ENCODE results near the gene AHCYL2.
A peak's percentile ranks its signal among the peaks of the same experiment; 100 is the strongest.

AHCYL2 gene

DNA sequence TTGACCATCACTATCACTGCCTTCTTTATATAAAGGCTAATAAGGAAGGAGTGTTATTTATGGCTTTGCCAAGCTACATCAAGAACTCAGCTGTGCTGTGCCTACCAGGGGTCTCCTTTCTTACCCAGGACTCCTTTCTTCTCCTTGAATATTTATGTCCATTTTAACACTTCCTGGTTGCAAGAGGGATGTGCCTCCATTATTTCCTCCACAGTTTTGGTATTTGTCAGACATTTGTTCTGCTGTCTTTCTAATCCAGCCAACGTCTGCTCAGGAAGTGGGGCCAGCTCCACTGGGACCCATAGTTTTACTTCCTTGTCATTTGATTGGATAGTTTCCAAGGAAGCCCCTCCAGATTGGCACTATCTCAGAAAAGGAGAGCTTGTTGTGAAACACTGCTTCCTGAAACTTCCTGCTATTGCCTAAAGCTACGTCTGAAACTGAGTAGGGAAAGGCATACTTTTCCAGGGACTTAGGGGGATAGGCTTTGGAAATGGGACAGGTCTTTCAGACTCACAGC is 202.8 kb downstream of the AHCYL2 start:
- Histone ChIP-seq H3K27me3 (ENCODE audit: control insufficient read depth, low read length) (peaks cover 3% of the 10 kb centered on the region; the same call in 1 of the 2 replicates), H3K9me2 (replicated peaks; ENCODE audit: control insufficient read depth, low read length) (no peaks in the 10 kb centered on the region), H3K36me3 (ENCODE audit: control insufficient read depth, low read length) (no peaks in the 10 kb centered on the region), H3K4me3 (ENCODE audit: low read length) (no peak overlapping the region), H3K79me2 (ENCODE audit: control insufficient read depth, low read length) (no peaks in the 10 kb centered on the region), H4K20me1 (ENCODE audit: control insufficient read depth, insufficient read depth, low read depth, low read length) (no peaks in the 10 kb centered on the region), H3K9me3 (ENCODE audit: control insufficient read depth, insufficient read depth, low read length) (no peaks in the 10 kb centered on the region), H3F3A (ENCODE audit: control insufficient read depth, insufficient read depth) (no peaks in the 10 kb centered on the region), H3K27ac (ENCODE audit: low read depth, low read length) (no peak overlapping the region), H3K4me2 (ENCODE audit: low read length) (no peak overlapping the region), H3K4me1 (ENCODE audit: control insufficient read depth, low read length) (peaks cover 7% of the 10 kb centered on the region)
- TF ChIP-seq, protein P1, sequence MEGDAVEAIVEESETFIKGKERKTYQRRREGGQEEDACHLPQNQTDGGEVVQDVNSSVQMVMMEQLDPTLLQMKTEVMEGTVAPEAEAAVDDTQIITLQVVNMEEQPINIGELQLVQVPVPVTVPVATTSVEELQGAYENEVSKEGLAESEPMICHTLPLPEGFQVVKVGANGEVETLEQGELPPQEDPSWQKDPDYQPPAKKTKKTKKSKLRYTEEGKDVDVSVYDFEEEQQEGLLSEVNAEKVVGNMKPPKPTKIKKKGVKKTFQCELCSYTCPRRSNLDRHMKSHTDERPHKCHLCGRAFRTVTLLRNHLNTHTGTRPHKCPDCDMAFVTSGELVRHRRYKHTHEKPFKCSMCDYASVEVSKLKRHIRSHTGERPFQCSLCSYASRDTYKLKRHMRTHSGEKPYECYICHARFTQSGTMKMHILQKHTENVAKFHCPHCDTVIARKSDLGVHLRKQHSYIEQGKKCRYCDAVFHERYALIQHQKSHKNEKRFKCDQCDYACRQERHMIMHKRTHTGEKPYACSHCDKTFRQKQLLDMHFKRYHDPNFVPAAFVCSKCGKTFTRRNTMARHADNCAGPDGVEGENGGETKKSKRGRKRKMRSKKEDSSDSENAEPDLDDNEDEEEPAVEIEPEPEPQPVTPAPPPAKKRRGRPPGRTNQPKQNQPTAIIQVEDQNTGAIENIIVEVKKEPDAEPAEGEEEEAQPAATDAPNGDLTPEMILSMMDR (IDR thresholded peaks at IDR 0.05; ENCODE audit: low read depth, low read length, poor library complexity, severe bottlenecking), result no peak
- no peak for TF ChIP-seq EZH2phosphoT487 (IDR thresholded peaks at IDR 0.05; ENCODE audit: borderline replicate concordance, low read length)

DNA sequence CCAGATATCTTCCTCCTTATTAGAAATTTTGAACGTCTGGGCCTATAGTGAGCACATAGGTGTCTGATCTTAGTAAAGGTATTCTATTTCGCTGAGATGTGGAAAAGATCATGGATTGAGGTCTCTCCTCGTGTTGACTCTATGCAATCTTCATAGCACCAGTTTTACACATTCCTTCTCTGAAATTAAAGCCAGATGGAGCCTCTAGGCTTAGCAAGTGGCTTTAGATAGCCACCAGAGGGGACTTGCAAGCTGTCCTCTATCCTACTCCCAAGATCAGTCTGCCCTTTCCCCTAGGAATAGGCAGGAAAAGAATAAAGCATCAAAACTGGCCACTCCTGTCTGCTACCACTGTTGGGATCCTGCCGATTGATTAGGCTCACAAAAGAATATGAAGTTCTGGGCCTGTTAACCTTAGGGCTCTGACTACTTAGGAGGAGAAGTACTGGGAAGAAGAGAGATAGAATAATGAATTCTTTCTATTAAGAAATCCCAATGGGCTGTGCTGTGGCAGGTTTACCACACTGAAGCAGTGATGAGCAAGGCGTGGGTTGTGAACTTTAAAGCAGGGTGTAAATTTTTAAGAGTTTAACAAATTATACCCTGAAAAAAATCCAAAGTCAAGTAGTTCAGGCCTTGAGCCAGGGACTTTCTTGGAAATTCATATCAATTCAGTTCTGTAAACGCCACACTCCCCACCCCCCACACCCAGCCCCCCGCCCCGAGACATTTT is 207.2 kb downstream of the AHCYL2 start:
- Histone ChIP-seq H3K4me2 (ENCODE audit: low read length) (no peak overlapping the region), H3K27me3 (ENCODE audit: control insufficient read depth, low read length) (peaks cover 3% of the 10 kb centered on the region; the same call in 1 of the 2 replicates), H4K20me1 (ENCODE audit: control insufficient read depth, insufficient read depth, low read depth, low read length) (no peaks in the 10 kb centered on the region), H3K9me2 (replicated peaks; ENCODE audit: control insufficient read depth, low read length) (no peaks in the 10 kb centered on the region), H3K79me2 (ENCODE audit: control insufficient read depth, low read length) (peaks cover 5% of the 10 kb centered on the region; the same call in 1 of the 2 replicates), H3K27ac (ENCODE audit: low read depth, low read length) (no peak overlapping the region), H3K4me1 (ENCODE audit: control insufficient read depth, low read length) (peaks cover 19% of the 10 kb centered on the region), H3F3A (ENCODE audit: control insufficient read depth, insufficient read depth) (no peaks in the 10 kb centered on the region), H3K36me3 (ENCODE audit: control insufficient read depth, low read length) (no peaks in the 10 kb centered on the region), H3K4me3 (ENCODE audit: low read length) (no peak overlapping the region), H3K9me3 (ENCODE audit: control insufficient read depth, insufficient read depth, low read length) (no peaks in the 10 kb centered on the region)
- no peak for TF ChIP-seq EZH2phosphoT487 (IDR thresholded peaks at IDR 0.05; ENCODE audit: borderline replicate concordance, low read length)
- TF ChIP-seq, protein P1 (IDR thresholded peaks at IDR 0.05; ENCODE audit: low read depth, low read length, poor library complexity, severe bottlenecking), result no peak

DNA sequence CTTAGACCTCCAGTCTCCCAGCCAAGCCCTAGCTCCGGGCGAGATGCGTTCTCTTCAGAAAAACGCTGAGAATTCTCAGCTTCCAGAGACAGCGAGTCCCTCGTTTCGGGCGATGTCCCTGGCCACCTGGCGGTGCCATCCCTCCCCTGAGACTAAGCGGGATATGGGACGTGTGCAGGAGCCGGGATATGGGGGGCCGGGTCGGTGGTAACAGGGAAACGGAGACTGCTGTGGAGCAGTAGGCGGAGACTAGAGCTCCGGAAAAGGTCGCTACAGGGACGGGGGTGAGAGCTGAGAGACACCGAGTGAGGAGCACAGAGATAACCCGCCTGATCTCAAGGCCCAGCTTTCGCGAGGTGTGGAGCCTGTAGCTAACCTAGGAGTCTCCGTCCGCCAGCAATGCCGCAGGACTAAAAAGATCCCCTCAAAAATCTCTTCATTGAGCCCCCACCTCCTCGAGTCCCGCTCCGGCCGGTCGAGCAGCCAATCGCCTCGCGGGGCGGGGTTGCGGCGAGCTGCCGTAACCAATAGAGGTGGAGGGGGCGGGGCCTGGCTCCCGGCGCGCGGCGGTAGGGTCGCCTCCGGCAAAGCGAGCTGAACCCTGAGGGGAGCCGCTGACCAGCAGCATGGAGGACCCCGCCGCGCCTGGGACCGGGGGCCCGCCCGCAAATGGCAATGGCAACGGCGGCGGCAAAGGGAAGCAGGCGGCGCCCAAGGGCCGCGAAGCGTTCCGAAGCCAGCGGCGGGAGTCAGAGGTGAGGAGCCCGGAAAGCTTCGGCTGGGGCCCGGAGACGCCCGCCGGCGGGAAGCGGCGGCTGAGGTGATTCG is 209.2 kb downstream of the AHCYL2 start, which contains the start of gene STRIP2:
TSS of gene STRIP2 (plus strand) at position 586 of the 828 bp plus-strand sequence. CDS start at position 627, 41 bp downstream.
- H3K27me3 ChIP-seq (ENCODE audit: control insufficient read depth, low read length), result peaks cover 3% of the 10 kb centered on the region; the same call in 1 of the 2 replicates
- peak within 1 kb of the TSS; percentile 81 for H3K4me2 ChIP-seq (ENCODE audit: low read length)
- H3K27ac ChIP-seq (ENCODE audit: low read depth, low read length), result peak within 1 kb of the TSS; percentile 50
- no peaks in the 10 kb centered on the region for H3F3A ChIP-seq (ENCODE audit: control insufficient read depth, insufficient read depth)
- H3K9me3 ChIP-seq (ENCODE audit: control insufficient read depth, insufficient read depth, low read length), result no peaks in the 10 kb centered on the region
- no peaks in the 10 kb centered on the region for H4K20me1 ChIP-seq (ENCODE audit: control insufficient read depth, insufficient read depth, low read depth, low read length)
- TF ChIP-seq, protein P1 (IDR thresholded peaks at IDR 0.05; ENCODE audit: low read depth, low read length, poor library complexity, severe bottlenecking), result no peak
- TF ChIP-seq EZH2phosphoT487 (IDR thresholded peaks at IDR 0.05; ENCODE audit: borderline replicate concordance, low read length), result no peak
- peaks cover 19% of the 10 kb centered on the region for H3K4me1 ChIP-seq (ENCODE audit: control insufficient read depth, low read length)
- no peaks in the 10 kb centered on the region for H3K36me3 ChIP-seq (ENCODE audit: control insufficient read depth, low read length)
- H3K4me3 ChIP-seq (ENCODE audit: low read length), result peak within 1 kb of the TSS; percentile 84
- H3K79me2 ChIP-seq (ENCODE audit: control insufficient read depth, low read length), result peaks cover 5% of the 10 kb centered on the region; the same call in 1 of the 2 replicates
- no peaks in the 10 kb centered on the region for H3K9me2 ChIP-seq (replicated peaks; ENCODE audit: control insufficient read depth, low read length)
